GM12891 (cell line): ENCODE data around the gene ADAMTSL3.

ENCODE experiments used
- PAX5 ChIP-seq: IDR thresholded peaks from 2 replicates; pipeline ENCODE4 v1.6.1; 2011; ENCODE audit warnings: low read length, moderate library complexity, mild to moderate bottlenecking; ENCODE audit not compliant: insufficient read depth, severe bottlenecking
- POLR2A ChIP-seq: IDR thresholded peaks from 2 replicates; pipeline ENCODE4 v1.6.1; 2011; ENCODE audit warnings: low read depth, low read length, control low read depth
- POLR2AphosphoS5 ChIP-seq: IDR thresholded peaks from 2 replicates; pipeline ENCODE4 v1.6.1; 2011; ENCODE audit warnings: low read depth, low read length, control low read depth
- TAF1 ChIP-seq: IDR thresholded peaks from 2 replicates; pipeline ENCODE4 v1.6.1; 2011; ENCODE audit warnings: low read depth, low read length, control low read depth

- no peak for TF ChIP-seq POLR2A
- TF ChIP-seq POLR2AphosphoS5: no peak
- no peak for TF ChIP-seq PAX5
- TF ChIP-seq TAF1: no peak
These were observed 34.3 kb downstream of the ADAMTSL3 start for GRCh38 chr15:83688201-83688600.
